Fibroblast of upper back skin (primary cell): ENCODE results near the gene NRAS.
"Not testable (repeated sequence)": the region's sequence is repeated elsewhere in the genome, so short reads cannot be mapped to it uniquely, and the experiment has no call there.

Experiments
- DNase-seq: peaks from one replicate; pipeline ENCODE4 v3.0.0-alpha.2; 2013

The NRAS gene

DNA sequence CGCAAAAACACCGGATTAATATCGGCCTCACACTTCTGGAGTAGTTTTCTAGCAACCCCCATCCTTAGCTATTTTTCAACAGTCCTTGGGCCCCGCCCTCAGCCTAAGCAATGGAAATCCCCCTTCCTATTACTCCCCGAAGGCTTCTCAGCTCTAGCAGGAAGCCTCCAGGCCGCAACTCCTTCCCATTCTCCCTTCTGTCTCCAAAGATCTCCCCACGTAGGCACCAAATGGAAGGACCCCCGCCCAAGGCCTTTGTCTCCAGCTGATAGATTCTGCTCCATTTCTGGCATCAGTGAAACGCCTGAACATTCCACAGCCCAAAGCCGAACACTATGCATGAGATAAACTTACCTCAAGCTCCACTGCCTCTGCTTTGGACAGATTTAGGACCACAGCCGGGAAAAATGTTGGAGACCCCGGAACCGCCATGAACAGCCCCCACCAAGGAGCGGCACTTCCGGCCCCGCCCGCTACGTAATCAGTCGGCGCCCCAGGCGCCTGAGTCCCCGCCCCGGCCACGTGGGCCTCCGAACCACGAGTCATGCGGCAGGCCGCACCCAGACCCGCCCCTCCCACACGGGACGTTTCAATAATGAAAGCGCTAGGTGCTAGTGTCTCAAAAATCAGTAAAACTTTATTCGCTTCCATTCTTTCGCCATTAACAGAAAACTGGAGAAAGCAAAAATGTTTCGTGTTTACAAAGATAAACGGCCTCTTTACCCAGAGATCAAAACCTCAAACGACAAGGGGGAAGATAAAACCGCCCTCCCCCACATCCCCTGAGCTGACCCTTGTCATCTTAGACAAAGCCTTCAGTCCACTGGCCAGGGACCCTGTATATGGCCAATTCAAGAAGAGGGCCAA is at the start of gene NRAS:
TSS of gene NRAS (minus strand) at position 468 of the 867 bp plus-strand sequence. CDS start 611 bp downstream, outside the sequence.
- DNase-seq, result peak; percentile 91

- DNase-seq, result no peak
These were observed 48.1 kb upstream of the NRAS start for GRCh38 chr1:114764689-114765088.

DNA sequence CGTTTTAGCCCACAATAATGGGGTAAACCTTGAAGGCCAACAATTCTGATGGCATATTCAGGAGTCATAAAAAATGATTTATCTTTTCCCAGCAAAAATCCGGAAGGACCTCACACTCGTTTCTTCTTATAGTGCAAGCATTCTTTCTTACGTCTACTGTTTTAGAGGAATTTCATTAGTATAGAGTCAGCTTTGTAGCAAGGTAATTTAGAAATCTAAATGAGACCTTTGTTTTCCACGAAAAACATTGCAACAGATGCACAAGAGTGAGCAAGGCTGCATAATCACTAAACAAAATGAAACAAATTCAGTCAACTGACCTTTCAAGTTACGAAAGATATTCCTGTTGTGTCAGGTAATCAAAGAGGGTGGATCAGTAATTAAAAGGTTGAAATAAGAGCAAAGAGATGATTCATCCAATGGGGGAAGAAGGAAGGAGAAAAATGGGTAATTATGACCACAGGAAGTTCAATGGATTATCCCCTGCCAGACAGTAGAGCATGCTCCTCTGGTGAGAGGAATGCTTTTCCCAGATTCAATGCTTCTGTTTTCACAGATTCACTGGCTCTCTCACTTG is 41.8 kb upstream of the NRAS start:
- DNase-seq, result peak; percentile 38

DNA sequence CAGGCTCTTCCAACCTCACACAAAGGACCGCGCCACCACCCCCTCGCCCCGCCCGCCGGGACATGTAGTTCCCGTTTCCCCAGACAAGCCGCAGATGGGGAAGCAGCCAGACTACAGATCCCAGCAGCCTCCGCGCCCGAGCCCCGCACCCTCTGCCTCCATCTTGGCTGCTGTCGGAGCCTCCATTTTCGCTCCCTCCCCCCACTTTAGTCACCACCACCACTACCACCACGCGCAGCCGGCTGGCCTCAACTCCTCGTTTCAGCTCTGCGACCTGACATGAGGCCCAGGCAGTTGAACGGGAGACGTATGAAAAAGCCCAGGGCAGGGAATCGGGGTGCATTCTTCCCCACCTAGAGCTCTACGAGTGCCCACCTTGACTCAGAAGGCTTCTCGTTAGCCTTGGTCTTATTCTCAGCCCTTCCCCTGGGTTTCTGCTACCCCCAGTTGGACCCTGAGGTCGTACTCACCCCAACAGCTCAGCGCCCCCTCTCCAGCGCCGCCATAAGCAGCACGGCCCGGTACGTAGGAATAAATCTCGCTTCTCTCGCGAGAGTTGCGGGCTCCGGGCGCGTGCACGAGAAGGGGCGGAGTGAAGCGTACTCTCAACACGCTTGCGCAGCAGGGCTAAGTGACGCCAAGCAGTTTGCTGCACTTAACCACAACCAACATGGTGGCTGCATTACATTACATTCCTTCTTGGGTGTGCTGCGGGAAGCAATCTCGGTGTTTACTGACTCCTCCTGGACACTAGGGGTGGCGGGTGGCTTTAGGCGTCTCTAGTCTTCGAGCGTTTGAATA is 41.1 kb upstream of the NRAS start, which contains the start of gene CSDE1:
TSS of gene CSDE1 (minus strand) at position 530 of the 801 bp plus-strand sequence. CDS start 18,094 bp downstream, outside the sequence.
- peak; percentile 99 for DNase-seq

- peak; percentile 31 for DNase-seq
These were observed 40.4 kb upstream of the NRAS start for GRCh38 chr1:114756949-114757454.

DNA sequence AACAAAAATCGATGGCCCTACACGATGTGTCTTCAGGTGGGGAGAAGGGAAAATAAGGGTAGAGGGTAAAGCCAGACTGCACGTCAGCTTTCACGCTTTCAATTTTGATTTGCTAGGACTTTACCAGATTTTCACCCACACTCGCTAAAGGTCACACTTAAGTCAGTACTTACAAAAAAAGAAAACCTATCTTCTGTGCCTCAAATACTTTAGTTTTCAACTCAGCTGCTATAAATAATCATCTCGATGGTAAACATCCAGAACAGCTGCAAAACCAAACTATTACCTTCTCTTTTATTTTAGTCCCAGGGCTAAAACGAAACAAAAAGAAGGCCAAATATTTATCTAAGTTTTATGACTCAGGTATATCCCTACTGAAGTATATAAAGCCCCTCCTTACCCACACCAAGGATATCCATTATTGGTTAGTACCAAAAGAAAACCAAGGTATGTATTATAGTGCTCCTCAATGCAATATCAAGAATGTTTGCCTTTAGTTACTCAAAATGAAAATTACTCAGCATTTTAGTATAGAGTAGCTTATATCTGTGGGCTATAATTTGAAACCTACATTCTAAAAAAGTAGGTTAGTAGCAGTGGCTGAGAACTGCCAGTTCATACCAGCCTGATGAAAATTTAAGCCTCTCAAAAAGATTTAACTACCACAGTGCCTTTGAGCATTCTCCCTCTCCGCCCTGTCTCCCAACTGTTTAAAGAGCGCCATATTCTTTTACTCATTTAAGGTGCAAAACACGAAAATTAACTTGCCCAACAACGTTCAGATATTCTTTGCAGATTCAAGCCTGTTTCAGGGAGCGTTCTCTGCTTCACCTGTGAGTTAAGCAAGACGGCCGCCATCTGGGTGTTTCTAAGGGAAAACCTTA is 39.7 kb upstream of the NRAS start:
- DNase-seq, result no peak

DNA sequence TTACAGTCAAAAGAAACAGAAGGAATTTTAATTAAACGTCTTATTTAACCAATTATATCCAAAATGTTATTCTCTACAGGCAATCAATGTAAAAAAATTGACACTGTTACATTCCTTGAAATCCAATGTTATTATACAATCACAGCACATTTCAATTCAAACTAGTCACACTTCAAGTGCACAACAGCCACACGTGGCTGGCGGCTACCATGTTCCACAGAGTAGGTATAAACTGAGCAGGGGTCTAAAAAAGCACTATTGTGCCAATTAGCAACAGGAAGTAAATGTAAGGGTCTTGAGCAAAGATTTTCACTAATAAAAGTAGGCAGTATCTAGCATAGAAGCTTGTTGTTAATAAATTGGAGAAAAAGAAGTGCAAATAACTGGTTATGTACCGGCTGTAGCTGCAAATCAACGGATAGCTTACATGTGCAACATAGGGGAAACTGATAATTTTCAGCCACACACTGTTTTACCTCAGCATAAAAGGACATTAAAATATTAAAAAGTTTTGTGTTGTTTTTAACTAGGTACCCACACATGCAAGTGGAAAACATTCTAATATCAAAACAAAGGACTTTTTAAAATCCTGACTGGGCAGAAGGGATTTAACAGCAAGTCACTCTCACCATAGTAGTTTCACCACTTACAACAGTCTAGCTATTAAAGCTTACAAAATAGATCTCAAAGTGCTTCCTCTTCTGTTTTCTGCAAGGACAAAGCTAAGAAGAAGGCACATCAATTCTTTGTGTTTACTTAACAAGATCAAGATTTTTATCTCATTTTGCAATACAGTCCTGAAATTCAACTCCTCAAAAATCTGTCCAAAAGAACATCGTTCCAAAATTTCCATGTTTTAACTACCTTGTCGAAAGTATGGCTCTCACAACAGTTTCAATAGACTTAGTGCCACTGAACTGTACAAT is 38.7 kb upstream of the NRAS start:
- DNase-seq, result peak; percentile 19

- DNase-seq, result not testable (repeated sequence)
These were observed 37.1 kb upstream of the NRAS start for GRCh38 chr1:114753702-114754101.

DNA sequence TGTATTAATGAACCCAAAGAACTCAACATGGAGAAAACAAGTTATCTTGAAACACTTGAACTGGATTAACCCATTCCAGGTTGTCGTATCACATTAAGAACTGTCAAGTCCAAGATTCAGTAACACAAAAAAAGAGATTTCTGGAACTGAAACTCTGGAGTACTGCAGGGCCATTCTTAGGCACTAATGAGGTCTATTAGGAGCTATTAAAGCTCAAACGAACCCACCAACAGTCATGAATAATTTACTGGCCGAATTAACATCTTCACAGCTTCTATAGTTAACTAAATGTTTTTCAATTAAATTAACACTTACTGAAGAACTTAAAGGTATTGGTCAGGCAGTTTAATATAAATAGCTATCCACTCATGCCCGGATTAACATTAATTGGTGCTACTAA is 36.6 kb upstream of the NRAS start:
- no peak for DNase-seq

GRCh38 chr1:114750780-114751179 is 34.2 kb upstream of the NRAS start:
- no peak for DNase-seq

DNA sequence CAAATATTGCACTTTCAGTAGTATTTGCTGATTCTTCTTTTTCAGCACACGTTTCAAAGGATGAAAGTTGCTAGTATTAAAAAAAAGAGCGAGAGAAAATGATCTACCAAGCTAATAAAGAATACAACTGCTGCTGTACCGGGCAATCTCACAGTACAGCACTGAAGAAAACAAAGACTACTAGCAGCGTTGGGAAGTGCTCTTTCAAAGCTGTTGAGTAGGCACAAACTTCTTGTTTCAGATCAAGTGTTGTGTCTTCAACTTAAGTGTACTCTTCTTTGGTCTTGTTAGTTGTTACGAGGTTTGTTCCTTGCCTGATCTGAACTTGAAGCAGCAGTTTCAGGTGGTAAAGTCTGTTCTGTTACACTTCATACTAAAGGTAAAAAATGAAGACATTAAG is 33.3 kb upstream of the NRAS start:
- DNase-seq, result no peak

- DNase-seq, result no peak
These were observed 30.0 kb upstream of the NRAS start for GRCh38 chr1:114746450-114747121.

GRCh38 chr1:114745291-114745690 is 28.7 kb upstream of the NRAS start:
- peak; percentile 16 for DNase-seq

- DNase-seq, result no peak
These were observed 25.6 kb upstream of the NRAS start for GRCh38 chr1:114741963-114742746.

GRCh38 chr1:114740331-114740730 is 23.8 kb upstream of the NRAS start:
- DNase-seq, result no peak

DNA sequence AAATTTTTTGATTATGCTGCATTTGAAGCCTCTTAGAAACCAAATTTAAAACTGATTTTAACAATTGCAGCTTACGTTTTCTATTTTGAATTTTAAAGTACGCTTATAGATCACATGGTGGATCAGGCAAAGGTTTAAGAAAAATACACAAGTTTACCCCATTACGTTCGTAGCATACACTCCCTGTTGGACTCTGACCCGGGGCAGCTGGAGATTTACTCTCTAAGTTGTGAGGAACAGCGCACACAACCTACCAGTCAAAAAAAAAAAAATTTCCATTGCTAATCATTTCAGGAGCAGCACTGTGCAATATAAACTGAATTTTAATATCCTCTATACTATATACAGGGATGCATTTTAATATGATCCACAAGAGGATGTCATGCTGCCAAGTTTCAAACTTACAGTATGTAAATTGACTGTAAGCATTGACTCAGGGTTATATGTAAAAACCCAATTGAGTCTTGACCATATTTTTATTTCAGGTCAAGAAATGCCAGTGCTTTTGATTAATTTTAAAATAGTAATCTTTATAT is 20.8 kb upstream of the NRAS start:
- no peak for DNase-seq

- DNase-seq, result no peak
These were observed 18.9 kb upstream of the NRAS start for GRCh38 chr1:114735479-114735878.

DNA sequence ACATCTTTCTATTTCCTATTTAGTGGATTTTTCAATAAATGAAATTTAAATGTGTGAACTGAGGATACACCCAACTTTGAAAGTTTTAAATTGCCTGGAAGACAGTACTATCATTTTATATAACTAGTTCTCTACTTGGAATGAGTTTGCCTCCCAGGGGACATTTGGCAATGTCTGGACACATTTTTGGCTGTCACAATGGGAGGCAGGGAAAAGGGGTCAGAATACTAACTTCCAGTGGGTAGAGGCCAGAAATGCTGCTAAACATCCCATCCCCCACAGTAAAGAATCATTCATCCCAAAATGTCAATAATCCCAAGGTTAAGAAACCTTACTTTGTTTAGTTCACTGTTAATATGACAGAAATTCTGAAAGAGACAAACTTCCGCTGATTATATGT is 13.2 kb upstream of the NRAS start:
- no peak for DNase-seq

DNA sequence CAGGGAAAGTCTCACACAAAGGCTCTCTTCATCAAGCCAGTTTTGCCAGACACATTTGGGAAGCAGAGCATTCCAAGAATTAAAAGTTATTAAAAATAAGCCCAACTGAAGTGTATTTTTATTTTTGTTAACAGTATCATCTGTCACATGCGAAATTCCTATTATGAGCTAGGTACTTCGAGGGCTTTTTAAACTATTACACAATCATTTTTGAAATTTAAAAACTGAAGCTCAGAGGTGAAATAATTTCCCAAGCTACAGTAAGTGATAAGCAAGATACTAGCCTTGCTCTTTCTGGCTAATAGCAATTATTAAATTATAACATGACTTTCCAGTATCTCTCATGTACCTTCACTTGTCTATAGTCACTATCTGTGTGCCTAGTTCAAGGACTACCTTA is 12.0 kb upstream of the NRAS start:
- no peak for DNase-seq
